WERI-Rb-1 (cell line): ENCODE data around the gene COL27A1.

Experiments used
- DNase-seq: peaks from one replicate; pipeline ENCODE4 v3.0.0-alpha.2; 2020
- H3K27ac ChIP-seq: fragments of 250-450 bp; sonication (Bioruptor Pico); 2 replicates; pipeline ENCODE4 v1.5.1; 2020; ENCODE audit warnings: mild to moderate bottlenecking, moderate library complexity
- H3K27me3 ChIP-seq: fragments of 250-450 bp; sonication (Bioruptor Pico); 2 replicates; pipeline ENCODE4 v1.5.1; 2021; ENCODE audit warnings: mild to moderate bottlenecking, low read depth, moderate library complexity; ENCODE audit not compliant: insufficient read depth, severe bottlenecking
- H3K36me3 ChIP-seq: fragments of 250-450 bp; sonication (Bioruptor Pico); 2 replicates; pipeline ENCODE4 v1.5.1; 2020; ENCODE audit warnings: mild to moderate bottlenecking, moderate library complexity
- H3K4me3 ChIP-seq: 2 replicates; pipeline ENCODE4 v1.5.1; 2011; ENCODE audit warnings: low read depth, mild to moderate bottlenecking, control low read depth, low read length
- H3K9me3 ChIP-seq: fragments of 250-450 bp; sonication (Bioruptor Pico); 2 replicates; pipeline ENCODE4 v1.5.1; 2021; ENCODE audit warnings: mild to moderate bottlenecking, moderate library complexity; ENCODE audit not compliant: severe bottlenecking
- TF ChIP-seq, protein P1 (sequence below): IDR thresholded peaks from 2 replicates; pipeline ENCODE4 v1.5.1; 2011; ENCODE audit warnings: low read depth, mild to moderate bottlenecking, control low read depth, inconsistent platforms, low read length

COL27A1 gene

DNA sequence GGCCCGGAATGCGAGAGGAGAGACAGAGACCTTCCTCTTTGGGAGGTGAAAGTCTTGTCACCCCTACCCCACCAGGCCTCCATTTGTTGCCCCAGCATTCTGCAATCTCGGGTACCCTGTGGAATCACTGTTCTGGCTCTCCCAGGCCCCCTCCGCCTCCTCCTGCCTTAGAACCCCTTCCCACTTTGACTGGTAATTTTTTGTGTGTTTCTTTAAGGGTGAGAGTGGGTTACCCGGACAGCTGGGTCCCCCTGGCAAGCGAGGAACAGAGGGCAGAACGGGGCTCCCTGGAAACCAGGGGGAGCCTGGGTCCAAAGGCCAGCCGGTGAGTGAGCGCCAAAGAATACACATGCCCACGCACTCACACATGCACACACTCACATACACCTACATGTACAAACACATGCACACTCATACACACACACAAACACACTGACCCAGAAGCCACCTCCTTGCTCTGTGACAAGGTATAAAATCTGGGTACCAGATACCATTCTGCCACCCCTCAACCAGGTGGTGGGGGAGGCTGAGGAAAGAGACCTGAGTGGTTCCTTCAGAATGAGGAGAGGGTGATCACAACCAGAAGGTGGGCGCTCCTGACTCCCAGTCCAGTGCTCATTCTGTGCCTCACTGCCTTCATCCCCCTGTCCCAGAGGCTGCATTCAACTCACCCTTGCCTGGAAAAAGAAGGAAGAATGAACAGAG, 136.7 kb downstream of the COL27A1 start:
- H3K27ac ChIP-seq: no peak overlapping the region
- peaks cover 60% of the 10 kb centered on the region for H3K36me3 ChIP-seq
- no peaks in the 10 kb centered on the region for H3K27me3 ChIP-seq
- TF ChIP-seq, protein P1, sequence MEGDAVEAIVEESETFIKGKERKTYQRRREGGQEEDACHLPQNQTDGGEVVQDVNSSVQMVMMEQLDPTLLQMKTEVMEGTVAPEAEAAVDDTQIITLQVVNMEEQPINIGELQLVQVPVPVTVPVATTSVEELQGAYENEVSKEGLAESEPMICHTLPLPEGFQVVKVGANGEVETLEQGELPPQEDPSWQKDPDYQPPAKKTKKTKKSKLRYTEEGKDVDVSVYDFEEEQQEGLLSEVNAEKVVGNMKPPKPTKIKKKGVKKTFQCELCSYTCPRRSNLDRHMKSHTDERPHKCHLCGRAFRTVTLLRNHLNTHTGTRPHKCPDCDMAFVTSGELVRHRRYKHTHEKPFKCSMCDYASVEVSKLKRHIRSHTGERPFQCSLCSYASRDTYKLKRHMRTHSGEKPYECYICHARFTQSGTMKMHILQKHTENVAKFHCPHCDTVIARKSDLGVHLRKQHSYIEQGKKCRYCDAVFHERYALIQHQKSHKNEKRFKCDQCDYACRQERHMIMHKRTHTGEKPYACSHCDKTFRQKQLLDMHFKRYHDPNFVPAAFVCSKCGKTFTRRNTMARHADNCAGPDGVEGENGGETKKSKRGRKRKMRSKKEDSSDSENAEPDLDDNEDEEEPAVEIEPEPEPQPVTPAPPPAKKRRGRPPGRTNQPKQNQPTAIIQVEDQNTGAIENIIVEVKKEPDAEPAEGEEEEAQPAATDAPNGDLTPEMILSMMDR: no peak
- H3K4me3 ChIP-seq: no peak overlapping the region
- DNase-seq: peak; percentile 4
- H3K9me3 ChIP-seq: peaks cover 14% of the 10 kb centered on the region

DNA sequence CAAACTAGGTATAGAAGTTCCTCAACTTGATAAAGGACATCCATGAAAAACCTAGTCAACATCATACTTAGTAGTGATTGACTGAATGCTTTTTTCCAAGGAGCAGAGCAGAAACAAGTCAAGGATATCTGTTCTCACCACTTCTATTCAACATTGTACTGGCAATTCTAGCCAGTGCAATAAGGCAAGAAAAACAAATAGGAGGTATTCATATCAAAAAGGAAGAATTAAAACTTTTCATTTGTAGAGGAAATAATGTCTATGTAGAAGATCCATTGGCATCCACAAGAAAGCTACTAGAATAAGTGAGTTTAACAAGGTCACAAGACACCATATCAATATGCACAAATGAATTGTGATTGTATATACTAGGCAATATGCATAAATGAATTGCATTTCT, 139.3 kb downstream of the COL27A1 start:
- H3K9me3 ChIP-seq: peaks cover 14% of the 10 kb centered on the region
- H3K27ac ChIP-seq: no peak overlapping the region
- H3K27me3 ChIP-seq: no peaks in the 10 kb centered on the region
- H3K36me3 ChIP-seq: peaks cover 73% of the 10 kb centered on the region
- no peak for DNase-seq
- H3K4me3 ChIP-seq: no peak overlapping the region
- TF ChIP-seq, protein P1: no peak

DNA sequence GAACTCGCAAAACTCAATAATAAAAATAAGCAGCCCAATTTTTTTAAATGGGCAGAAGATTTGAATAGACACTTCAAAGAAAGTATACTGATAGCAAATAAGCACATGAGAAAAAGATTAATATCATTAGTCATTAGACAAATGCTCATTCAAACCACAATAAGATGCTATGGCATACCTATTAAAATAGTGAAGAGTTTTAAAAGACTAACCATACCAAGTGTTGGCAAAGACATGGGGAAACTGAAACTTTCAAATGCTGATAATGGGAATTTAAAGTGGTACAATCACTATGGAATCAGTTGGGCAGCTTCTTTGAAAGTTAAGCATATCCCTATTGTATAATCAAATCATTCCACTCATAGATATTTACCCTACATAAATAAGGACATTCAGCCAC, 141.0 kb downstream of the COL27A1 start:
- Histone ChIP-seq H3K9me3 (peaks cover 14% of the 10 kb centered on the region), H3K4me3 (no peak overlapping the region), H3K27me3 (no peaks in the 10 kb centered on the region), H3K36me3 (peaks cover 83% of the 10 kb centered on the region), H3K27ac (no peak overlapping the region)
- no peak for DNase-seq
- TF ChIP-seq, protein P1: no peak

DNA sequence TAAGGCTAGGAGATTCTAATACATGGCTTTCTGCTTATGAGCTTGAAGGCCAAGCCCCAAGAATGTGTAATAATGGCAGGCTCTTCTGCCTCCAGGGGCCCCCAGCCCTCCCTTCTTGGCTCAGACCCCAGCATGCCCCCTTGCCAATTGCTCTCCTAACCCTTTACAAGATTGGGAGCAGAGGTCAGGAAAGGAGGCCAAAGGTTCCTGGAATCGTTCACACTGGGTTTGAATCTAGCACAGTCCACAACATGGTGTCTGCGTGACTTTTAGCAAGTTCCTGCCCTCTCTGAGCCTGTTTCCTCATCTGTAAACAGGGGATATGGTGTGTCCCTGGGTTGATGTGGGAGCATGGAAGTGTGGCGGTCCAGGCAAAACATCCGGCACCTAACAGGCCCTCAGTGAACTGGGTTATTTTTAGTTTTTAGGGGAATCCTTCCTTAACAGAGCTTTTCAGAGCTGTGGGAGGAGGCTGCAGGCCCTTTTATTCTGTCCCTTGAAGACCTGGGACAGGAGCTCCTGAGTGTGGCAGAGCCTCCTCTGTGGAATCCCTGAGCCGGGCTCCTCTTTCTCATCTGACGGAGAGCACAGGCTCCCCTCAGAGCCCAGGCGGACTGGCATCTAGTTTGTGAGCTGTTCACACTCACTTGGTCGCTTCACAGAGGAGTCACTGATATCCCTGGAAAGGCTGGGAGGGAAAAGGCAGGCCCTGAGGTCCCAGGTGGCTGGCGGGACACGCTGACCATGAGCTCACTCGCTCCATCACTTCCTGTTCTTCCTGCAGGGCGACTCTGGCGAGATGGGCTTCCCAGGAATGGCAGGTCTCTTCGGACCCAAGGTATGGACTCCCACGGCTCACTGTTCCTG, 144.2 kb downstream of the COL27A1 start:
- H3K27ac ChIP-seq: no peak overlapping the region
- TF ChIP-seq, protein P1: no peak
- no peak overlapping the region for H3K4me3 ChIP-seq
- H3K36me3 ChIP-seq: peaks cover 75% of the 10 kb centered on the region
- peaks cover 11% of the 10 kb centered on the region for H3K9me3 ChIP-seq
- DNase-seq: no peak
- H3K27me3 ChIP-seq: no peaks in the 10 kb centered on the region

DNA sequence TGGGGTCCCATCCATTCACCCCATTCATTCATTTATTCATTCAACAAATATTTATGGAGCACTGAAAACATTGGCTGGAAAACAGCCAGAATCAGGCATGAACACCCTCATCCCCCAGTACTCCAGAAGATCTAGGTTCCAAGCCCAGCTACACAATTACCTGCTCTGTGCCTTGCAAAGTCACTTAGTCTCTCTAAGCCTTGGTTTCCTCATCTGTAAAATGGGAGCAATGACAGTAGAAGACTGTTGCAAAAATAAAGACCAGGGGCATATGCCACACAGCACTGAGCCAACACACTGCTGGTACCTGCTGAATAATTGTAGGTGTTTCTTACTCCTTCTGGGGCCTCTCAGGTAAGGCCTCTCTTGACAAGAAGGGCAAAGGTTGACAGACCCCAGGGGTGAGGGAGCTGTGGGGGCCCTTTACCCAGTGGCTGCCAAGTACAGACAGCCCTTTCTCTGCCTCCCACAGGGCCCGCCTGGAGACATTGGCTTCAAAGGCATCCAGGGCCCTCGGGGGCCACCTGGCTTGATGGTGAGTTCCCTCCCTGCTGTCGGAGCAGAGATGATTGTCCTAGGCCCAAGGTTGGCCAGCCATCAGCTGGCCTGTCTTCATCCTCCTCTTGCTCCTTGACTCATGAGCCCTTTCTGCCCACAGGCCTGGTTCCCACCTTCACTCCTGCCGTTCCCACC, 145.0 kb downstream of the COL27A1 start:
- TF ChIP-seq, protein P1: no peak
- no peak overlapping the region for H3K27ac ChIP-seq
- H3K9me3 ChIP-seq: peaks cover 3% of the 10 kb centered on the region
- H3K27me3 ChIP-seq: no peaks in the 10 kb centered on the region
- H3K36me3 ChIP-seq: peaks cover 73% of the 10 kb centered on the region
- DNase-seq: no peak
- H3K4me3 ChIP-seq: no peak overlapping the region
